ENCODE data around the gene LIN52.

GRCh38 chr14:74048281-74048680, 36.5 kb upstream of the LIN52 start:
- TF ChIP-seq CTCF (IDR thresholded peaks at IDR 0.05; ENCODE audit: low read depth, low read length) (peak; percentile 8), POLR2A (IDR thresholded peaks at IDR 0.05; ENCODE audit: extremely low read depth, insufficient read length) (no peak)

Measured in NB4 (cell line).